ENCODE data around the gene SFTA2.

SFTA2 gene

DNA sequence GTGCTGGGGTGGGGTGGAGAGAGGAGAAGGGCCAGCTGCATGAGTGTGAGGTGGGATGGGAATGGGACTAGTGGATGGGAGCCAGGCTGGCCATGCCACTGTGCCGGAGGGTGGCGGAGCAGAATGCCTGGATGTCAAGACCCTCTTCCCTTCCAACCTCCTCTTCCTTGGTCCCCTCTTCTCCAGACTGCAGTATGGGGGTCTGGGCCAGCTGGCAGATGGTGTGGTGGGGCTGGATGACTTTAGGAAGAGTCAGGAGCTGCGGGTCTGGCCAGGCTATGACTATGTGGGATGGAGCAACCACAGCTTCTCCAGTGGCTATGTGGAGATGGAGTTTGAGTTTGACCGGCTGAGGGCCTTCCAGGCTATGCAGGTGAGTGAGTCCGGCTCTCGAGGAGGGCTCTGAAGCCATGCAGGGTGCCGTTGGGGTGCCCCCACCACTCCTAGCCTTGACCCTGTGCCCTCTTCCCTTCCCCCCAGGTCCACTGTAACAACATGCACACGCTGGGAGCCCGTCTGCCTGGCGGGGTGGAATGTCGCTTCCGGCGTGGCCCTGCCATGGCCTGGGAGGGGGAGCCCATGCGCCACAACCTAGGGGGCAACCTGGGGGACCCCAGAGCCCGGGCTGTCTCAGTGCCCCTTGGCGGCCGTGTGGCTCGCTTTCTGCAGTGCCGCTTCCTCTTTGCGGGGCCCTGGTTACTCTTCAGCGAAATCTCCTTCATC is 40.0 kb downstream of the SFTA2 start:
- no peak for DNase-seq (ENCODE audit: low read depth in 2 of 3, low spot score in 2 of 3)

DNA sequence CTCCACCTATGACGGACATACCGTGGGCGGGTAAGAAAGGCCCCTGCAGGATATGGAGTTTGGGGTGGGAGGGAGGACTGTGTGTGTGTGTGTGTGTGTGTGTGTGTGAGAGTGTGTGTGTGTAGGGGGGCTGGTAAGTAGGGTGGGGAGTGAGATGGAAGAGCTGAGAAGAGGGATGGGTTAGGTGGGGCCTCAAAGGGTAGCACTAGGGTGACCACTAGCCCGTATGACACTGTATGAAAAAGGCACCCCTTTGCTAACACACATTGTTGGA is 40.6 kb downstream of the SFTA2 start:
- no peak for DNase-seq (ENCODE audit: low read depth in 2 of 3, low spot score in 2 of 3)

DNA sequence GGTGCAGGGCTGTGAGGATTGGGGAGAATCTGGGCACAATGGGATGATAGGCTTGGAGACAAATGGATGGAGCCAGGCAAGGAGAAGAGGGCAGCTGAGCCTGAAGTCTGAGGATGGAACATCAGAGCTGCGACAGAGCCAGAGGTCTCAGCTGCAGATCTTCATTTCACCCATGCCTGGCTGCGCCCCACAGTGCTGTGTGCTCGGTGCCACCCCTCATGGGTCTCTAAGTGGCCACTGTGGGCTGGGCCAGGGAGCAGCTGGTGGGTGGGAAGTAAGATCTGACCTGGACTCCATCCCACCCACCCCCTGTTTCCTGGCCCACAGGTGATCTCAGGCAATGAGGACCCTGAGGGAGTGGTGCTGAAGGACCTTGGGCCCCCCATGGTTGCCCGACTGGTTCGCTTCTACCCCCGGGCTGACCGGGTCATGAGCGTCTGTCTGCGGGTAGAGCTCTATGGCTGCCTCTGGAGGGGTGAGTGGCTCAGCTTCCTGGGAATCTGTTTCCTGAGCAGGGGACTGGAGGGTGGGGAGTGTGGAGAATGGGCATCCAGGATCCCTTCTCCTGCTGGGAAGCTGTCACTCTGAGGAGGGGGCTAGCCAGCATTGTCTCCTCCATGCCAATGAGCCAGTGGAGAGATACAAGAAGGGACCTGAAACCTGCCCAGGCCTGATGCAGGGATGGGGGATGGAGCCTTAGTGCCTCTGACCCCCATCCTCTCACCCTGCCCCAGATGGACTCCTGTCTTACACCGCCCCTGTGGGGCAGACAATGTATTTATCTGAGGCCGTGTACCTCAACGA is 41.1 kb downstream of the SFTA2 start:
- no peak for DNase-seq (ENCODE audit: low read depth in 2 of 3, low spot score in 2 of 3)

DNA sequence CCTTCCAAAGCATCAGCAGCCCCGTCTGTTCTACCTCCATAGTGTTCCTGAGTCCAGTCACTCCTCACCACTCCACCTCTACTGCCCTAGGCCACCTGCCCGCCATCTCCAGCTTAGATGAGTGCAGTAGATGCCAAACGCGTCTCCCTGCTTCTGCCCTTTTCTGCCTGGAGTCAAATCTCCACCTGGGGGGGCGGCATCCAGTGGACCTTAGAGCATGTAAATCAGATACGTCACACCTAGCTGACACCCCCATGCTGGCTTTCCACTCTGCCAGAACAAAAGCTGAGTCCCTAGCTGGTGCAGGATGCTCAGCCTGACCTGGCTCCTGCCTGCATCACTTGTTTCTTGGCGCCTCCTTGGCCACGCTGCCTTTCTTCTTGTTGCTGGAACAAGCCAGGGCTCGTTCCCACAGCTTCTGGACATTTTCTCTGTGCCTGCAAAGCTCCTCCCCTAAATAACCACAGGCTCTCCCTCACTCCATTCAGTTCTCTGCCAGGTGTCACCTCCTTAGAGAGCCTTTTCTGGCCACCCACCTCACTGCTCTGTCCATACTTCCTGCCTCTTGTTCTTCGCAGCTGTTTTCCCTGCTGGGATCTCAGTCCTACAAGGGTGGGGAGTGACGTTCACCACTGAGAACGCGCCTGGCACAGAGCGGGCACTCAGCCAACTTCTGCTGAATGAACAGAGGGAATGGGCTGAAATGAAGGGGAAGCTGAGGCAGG is 41.9 kb downstream of the SFTA2 start:
- DNase-seq (ENCODE audit: low read depth in 2 of 3, low spot score in 2 of 3) = no peak

DNA sequence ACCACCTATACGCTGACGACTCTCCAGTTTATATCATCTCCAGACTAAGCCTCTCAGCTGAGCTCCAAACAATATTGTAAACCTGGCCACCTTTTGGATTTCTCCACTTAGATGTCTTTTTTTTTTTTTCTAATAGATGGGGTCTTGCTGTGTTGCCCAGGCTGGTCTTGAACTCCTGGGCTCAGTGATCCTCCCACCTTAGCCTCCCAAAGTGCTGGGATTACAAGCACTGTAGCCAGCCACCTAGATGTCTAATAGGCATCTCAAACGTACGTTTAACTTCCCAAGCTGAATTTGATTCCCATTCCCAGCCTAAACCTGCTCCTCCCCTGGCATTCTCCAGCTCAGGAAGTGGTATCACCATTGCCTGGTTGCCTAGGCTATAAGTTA is 42.5 kb downstream of the SFTA2 start:
- no peak for DNase-seq (ENCODE audit: low read depth in 2 of 3, low spot score in 2 of 3)

DNA sequence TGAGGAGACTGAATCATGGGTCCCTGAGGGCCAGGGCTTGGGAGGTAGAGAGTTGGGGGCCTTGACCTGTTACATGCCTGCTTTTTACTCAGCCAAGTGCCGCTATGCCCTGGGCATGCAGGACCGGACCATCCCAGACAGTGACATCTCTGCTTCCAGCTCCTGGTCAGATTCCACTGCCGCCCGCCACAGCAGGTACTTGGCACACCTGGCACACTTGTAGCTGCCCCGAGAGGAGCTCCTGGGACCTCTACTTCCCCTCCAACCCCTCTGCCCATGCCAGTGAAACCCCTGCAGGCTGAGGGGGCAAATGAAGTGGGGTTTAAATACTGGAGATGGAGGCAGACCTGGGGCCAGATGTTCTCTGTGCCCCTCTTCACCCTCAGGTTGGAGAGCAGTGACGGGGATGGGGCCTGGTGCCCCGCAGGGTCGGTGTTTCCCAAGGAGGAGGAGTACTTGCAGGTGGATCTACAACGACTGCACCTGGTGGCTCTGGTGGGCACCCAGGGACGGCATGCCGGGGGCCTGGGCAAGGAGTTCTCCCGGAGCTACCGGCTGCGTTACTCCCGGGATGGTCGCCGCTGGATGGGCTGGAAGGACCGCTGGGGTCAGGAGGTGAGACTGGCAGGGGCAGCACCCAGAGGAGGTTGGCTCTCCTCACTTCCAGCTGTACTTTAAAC is 43.0 kb downstream of the SFTA2 start:
- DNase-seq (ENCODE audit: low read depth in 2 of 3, low spot score in 2 of 3) = no peak

DNA sequence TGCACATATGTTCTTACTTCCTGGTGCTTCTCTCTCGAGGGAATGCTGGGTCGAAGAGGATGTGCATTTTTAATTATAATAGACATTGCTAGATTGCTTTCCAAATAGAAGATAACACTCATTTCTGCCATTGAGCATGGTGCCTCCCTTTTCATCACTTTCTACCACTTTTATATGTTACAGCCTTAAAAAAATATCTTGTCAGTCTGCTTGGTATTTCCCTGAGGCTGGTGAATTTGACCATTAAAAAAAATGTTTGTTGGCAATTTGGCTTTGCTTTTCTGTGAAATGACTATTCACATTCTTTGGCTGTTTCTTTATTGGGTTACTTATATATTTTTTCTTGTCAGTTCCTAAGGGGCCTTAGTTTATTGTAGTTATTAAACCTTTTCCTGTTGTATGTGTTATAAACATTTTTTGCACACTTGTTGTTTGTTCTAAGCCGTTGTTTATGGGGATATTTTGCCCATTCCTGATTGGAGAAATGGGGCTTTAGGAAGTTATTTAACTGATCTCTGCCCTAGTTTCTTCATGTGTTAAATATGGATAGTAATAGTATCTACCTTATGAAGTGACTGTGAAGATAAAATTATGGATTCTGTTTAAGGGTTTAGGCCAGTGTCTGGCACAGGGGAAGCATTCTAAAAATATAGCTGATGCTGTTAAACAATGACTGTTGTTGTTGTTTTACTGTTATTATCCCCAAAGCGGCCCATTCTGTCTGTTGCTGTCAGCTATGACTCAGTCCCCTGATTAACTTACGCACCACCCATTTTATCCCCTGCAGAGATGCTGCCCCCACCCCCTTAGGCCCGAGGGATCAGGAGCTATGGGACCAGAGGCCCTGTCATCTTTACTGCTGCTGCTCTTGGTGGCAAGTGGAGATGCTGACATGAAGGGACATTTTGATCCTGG is 43.8 kb downstream of the SFTA2 start:
- no peak for DNase-seq (ENCODE audit: low read depth in 2 of 3, low spot score in 2 of 3)

DNA sequence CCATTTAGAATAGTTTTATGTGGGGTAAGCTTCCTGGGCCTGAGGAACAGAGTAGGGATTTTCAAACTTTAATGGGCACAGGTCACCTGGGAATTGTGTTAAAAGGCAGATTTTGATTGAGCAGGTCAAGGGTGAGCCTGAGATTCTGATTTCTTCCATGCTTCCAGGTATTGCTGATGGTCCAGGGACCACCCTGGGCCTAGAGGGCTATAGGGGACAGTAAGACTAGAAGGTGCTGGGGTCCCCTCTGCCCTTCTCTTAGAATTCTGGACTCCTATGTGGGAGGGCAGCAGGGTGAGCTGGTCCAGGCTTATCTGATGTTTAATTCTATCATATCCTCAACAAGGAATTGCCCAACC is 45.1 kb downstream of the SFTA2 start:
- no peak for DNase-seq (ENCODE audit: low read depth in 2 of 3, low spot score in 2 of 3)

DNA sequence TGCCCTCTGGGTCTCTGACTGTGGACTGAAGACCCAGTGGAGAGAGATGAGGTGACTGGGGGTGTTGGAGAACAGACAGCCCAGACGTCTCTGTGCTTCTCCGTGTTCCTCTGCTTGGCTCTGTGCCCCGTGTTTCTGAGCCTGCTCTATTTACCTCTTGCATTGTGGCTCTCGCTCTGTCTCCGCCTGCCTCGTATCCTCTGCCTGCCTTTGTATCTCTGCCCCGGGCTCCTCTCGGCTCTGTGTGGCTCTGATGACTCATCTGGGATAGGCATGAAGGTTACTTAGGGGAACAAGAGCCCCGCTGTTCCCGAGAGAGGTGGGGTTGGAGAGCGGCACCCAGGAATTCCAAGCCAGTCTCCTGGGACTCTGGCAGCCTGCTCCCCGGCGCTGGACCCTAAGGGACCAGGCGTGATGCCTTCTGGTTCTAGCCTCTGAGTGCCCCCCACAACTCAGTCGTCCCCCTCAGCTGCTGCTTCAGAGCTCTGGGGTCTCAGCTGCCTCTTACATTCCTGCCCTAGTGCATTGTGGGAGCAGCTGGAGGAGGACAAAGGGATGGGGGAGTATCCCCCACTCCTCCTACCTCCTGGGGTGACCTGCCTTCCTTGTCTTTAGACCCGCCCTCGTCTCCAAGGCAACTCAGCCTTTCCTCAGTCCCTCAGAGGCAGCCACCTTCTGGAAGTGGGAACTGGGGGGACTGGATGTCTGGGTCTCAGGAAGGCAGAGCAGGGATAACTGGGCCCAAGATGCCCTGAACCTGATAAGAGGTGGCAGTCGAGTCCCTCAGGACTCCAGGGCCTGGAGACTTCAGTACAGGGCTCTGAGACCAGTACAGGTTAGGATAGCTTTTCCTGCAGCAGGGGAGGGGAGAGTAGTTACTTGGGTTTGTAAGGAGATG is 45.7 kb downstream of the SFTA2 start:
- DNase-seq (ENCODE audit: low read depth in 2 of 3, low spot score in 2 of 3) = no peak

DNA sequence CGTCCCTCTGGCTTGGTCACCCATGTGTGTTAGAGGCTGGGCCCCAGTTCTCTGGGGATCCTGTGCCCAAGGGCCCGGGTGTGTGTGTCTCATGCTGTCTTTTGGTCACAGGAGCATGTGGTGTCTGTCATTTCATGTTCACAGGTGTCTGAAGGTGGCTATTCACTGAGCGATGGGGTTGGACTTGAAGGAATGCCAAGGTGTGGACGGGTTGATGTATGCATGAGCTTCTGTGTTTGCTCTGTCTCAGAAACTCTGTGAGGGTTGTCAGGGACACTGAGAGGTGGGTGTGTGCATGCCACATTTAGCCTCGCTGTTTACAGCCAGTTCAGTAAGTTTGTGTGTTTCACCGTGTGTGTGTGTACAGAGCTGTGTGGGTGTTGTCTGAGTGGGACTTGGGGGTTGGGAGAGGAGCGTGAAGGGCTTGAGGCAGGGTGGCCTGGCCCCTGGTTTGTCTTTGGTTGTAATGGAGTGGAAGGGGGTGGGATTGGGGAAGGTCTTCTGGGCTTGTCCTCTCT is 46.4 kb downstream of the SFTA2 start:
- DNase-seq (ENCODE audit: low read depth in 2 of 3, low spot score in 2 of 3) = no peak

DNA sequence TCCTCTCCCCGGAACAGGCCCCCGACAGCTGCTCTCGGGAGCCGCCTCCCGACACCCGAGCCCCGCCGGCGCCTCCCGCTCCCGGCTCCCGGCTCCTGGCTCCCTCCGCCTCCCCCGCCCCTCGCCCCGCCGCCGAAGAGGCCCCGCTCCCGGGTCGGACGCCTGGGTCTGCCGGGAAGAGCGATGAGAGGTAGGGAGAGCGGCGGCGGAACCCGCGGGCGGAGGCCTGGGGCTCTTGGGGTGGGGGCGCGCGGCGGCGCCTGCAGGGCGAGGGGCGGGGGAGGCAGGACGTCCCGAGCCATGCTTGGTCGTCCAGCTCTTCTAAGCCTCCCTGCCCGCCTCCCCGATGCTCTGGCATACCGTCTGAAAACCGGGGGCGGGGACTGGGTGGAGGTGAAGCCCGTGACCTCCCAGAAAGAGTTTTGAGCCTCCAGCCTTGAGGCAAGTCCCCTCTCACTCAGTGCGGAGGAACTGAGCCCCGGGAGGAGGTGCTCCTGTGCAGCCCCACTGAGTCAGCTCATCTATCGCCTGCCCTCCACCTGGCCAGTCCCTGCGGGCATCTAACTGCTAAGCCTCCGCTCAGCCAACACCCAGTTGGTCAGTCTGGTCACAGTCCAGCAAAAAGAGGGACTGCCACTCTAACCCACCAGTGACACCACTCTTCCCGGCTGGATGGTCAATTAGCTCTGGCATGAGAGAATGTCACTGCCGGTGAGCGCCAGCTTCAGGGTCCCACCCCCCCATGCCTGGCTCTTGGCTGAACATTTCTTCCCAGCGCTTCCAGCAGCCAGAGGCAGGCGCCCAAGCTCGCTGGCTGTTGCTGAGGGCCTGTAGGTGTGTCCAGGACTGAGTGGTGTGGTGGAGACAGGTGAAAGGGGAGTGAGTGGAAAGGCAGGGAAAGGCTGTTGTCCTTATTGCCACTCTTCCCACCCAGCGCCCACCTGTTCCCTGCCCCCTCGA is 47.2 kb downstream of the SFTA2 start:
- DNase-seq (ENCODE audit: low read depth in 2 of 3, low spot score in 2 of 3) = peak in 1 of 3 experiments; percentile 20

DNA sequence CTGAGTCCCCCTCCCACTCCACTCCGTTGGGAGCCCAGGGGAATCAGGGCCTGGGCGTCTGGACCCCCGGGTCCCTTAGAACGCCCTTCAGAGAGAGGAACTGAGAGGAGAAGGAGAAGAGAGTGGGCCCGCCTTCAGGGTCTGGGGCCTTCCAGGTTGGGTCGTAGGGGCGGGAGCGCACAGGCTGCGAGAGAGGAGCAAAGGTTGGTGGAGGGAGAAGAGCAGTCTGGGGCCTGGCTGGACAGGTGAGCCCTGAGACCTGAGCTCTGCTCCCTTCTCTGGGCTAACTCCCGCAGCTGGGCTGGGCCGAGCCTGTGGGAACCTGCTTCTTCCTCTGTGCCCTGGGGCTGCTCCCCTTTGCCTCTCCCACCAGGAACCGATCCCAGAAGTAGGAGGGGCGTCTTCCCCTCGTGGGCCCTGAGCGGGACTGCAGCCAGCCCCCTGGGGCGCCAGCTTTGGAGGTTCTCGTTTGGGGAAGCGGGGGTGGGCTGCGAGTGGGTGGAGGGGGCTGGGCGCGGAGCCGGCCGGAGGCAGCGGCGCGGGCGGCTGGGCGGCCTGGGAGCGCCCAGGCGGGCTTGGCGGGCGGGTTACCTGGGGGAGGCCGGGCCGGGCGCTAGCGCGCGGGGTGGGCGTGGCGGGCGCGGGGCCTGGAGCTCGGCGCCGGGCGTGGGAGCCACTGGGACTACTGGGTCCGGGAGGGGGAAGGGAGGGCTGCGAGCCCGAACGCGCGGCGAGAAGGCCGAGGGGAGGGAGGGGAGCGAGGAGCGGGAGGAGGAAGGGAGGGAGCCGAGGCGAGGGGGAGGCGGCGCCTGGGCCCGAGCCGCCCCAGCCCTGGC is 48.1 kb downstream of the SFTA2 start, which contains the start of gene DDR1:
DDR1 (plus strand) TSS at position 835 of the 836 bp plus-strand sequence. CDS start 4,211 bp downstream, outside the sequence.
- DNase-seq (ENCODE audit: low read depth in 2 of 3, low spot score in 2 of 3) = peak in 1 of 3 experiments; percentile 19

DNA sequence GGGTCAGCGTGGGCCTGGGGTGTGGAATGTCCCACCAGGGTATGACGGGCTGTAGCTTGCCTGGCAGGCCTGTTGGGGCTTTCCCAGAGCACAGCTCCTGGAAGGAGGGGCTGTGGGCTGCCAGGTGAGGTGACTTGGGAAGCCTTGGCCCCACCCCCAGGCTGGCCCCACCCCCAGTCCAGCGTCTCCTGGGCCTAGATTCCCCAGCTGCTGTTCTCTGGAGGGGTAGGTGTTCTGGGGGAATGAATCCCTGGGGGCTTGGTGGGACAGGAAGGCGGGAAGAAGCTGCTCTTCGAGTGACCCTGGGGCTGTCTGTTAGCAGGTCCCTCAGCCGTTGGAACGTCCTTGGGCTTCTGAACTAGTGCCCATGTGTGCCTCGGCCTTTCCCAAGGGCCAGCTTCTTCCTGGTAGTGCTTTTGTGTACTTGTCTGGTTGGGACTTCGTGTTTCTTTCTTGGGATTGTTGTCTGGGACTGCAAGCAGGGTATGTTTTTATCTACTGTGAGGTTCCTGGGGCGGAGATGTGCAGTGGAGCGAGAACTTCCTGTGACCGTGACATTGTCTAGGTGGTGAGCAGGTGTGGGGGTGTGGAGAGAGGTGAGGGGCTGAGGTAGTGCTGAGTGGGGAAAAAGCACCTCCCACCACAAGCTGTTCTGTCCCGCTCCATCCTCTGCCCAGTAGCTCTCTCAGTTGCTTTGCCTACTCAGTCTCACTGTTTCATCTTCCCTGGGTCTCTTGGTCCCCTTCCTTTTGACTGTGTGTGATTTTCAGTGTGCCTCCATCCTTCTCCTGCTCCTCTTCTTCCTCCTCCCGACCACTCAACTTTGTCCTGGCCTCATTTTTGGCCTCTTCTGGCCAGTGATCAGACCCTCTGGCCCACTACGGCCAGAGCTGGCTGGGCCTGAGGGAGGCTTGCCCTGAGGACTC is 48.9 kb downstream of the SFTA2 start:
- DNase-seq (ENCODE audit: low read depth in 2 of 3, low spot score in 2 of 3) = no peak

DNA sequence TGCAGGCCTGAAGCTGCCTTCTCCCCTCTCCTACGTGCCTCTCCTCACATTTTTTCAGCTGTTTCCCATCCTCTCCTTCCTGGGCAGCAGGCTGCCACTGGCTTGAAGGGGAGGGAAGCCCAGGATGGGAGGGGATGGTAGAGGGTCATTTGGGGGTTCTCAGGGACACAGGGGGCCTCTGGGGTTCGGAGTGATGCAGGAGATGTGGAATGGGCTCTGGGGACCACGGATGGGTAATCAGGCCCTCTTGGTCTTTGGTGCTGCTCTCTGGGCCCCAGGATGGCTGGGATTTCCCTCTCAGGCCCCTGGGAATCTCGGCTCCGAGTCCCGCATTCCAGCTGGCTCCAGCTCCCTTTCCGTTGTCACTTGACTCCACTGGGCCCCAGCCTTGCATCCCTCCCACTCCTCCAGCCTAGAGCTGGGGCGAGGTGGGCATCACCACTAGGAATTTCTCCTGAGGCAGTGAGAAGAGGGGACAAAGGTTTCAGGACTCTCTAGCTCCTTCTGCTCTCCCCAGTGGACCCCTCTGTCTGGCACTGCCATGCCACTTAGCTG is 49.7 kb downstream of the SFTA2 start:
- no peak for DNase-seq (ENCODE audit: low read depth in 2 of 3, low spot score in 2 of 3)

DNA sequence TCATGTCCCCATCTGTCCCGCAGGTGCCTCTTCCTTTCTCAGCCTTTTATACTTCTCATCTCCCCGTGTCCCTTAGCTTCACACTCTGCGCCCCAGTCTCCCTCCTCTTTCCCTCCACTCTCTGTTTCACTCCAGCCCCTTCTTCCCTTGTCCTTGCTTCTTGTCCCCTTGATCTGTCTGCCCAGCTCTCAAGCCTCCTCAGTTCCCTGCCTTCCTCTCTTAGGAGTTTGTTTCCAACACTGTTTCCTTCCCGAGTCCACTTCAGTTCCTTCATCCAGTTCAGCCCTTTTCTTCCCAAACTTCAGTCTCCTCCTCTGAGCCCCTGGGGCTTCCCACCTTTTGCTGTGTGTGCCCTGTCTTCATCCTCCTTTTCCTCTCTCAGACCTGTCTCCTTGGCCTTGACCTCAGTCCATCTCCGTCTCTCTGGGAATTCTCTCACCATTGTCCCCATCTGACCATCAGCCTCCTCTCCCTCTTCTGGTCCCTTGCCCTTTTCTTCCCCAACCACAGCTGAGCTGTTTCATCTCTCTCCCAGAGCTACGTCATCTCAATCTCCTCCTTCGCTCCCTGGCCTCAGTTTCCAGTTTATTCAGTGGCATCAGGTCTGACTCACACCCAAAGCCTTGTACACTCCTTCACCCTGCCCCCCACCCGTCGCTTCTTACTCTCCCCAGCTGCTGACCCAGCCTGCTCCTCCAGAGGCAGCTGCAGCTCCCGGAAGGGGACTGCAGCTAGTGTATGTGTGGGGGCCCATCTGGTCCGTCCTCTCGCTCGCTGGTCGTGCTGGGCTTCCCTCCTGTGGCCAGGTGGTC is 50.4 kb downstream of the SFTA2 start:
- DNase-seq (ENCODE audit: low read depth in 2 of 3, low spot score in 2 of 3) = no peak

Measured in activated CD8-positive, alpha-beta memory T cell treated with anti-CD3 and anti-CD28 coated beads for 48 hours (primary cell).